ENCODE measurements around the gene TBC1D23.

TBC1D23 gene

DNA sequence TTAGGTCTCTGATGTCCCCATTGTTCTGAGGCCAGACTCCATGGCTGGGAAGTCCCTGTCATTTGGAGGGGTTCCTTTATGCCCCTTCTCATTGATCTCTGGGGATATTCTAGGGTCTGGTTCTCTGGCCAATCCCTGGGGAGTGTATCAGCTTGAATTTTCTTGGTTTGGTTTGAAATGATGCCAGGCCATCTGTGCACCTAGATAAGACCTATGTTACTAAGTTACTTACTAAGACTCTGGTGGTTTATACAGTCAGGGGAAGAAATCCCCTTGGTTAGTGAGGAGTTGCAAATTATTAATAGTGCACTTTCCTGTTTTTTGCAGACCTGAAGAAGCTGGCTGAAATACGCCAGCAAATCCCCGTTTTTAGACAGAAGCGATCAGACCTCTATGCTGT lies 94.1 kb downstream of the TBC1D23 start:
- DNase-seq: no peak

DNA sequence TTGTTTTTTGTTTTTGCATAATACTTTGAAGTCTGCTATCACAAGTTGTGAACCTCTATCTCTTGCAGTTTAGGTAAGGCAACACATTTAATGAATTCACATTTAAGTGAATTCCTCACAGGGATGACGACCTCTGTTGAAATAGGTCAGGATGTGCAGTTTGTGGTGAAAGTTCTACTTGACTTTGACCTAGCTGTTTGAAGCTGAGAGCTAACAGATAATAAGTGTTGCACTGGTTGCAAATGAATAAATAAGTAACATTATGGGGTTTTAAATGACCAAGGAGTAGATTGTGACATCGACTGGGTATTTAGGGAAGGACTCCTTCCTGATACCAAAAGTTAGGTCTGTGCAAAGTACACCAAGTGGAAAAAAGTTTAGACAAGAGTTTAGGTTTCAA lies 97.6 kb downstream of the TBC1D23 start:
- DNase-seq: no peak

GRCh38 chr3:100359035-100359434 lies 98.2 kb downstream of the TBC1D23 start:
- DNase-seq: no peak

DNA sequence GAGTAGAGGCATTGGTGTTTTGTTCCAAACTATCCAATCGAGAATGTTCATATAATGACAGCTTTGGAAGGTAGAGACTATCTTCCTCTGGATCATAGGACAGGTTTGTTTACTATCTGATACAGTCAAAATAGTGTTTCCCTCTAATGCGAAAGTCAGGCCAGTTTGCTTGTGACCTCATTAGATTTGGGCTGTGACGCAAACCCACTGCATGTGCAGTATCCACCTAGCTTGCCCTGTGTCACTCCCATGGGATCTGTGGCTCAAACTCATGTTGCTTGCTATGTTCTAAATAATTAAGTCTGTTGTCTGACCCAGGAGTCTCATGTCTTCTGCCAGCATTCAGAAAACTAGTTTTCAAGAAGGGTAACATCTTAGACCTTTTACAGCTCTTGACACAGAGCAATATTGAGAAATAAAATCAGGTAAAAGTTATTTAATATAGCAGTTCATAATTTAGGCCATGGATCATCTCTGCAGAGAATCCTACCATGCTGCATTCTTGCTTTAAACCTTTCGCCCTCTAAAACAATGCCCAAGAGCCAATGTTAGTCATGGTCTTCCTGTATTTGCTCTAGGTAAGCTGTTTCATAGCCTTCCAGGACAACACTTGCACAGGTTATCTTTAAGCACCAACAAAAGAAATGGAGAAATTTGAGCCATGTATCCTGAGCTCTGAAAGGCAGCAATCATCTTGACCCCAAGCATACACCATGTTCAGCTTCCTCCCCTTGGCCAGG lies 100.1 kb downstream of the TBC1D23 start:
- no peak for DNase-seq

GRCh38 chr3:100361897-100362296 lies 101.1 kb downstream of the TBC1D23 start:
- no peak for DNase-seq

DNA sequence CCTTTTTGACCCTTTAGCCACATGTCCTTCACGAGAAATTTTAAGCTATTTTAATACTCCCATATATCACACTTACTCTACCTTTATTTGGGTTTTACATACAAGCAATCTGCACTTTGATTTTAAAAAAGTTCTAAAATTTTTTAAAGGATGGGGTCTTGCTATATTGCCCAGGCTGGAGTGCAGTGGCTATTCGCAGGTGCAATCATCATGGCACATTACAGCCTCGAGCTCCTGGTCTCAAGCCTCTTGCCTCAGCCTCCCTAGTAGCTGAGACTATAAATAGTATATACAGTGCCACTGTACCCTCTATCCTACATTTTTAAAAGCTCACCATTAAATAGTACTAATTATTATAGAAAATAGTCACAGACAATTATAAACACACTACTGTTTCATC lies 103.6 kb downstream of the TBC1D23 start:
- DNase-seq: no peak

DNA sequence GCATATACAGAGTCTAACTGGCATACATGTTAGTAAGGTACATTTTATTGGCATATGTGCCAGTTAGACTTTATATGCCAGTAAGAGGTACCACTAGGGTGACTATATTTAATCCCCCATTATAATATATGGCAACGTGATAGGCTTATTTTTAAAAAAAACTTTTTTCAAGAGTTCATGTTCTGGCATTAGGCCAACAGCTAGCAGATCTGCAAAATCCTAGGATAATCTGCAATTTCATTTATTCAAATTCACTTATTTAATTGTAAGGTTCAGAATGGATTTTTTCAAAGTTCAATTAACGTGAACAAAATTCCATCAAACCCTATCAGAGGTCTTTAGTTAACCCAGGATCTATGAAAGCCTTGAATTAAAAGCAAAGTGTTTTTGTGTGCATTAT lies 105.6 kb downstream of the TBC1D23 start:
- DNase-seq: no peak

GRCh38 chr3:100368441-100368840 lies 107.6 kb downstream of the TBC1D23 start:
- DNase-seq: no peak

GRCh38 chr3:100370756-100371155 lies 110.0 kb downstream of the TBC1D23 start:
- DNase-seq: no peak

DNA sequence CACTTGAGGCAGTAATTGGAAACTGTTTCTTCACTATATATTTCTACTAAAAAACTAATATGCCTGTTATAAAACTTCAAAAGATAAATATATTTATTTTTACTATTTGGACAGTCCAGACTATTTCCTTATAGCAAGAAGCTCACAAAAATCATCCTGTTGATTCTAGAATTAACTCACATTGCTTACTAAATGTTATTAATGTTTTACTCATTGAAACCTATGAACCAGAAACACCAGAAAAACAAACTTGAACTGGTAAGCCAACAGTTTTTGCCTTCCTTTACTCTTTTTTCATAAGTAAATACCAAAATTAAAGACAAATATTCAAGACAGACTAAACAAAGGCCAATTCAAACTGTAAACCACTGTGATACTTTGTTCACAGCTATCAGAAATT lies 113.7 kb downstream of the TBC1D23 start:
- DNase-seq: no peak
